ENCODE data around the gene GLIPR2.

The GLIPR2 gene

GRCh38 chr9:36191686-36192085 lies 55.2 kb downstream of the GLIPR2 start:
- DNase-seq (ENCODE audit: low read depth in 2 of 2), result no peak
- H3K4me3 ChIP-seq (replicated peaks in 1 of 2; ENCODE audit: low read depth in 2 of 2, low read length in 2 of 2), result peak overlapping the region; percentile 73 to 74
- TF ChIP-seq, protein P1, sequence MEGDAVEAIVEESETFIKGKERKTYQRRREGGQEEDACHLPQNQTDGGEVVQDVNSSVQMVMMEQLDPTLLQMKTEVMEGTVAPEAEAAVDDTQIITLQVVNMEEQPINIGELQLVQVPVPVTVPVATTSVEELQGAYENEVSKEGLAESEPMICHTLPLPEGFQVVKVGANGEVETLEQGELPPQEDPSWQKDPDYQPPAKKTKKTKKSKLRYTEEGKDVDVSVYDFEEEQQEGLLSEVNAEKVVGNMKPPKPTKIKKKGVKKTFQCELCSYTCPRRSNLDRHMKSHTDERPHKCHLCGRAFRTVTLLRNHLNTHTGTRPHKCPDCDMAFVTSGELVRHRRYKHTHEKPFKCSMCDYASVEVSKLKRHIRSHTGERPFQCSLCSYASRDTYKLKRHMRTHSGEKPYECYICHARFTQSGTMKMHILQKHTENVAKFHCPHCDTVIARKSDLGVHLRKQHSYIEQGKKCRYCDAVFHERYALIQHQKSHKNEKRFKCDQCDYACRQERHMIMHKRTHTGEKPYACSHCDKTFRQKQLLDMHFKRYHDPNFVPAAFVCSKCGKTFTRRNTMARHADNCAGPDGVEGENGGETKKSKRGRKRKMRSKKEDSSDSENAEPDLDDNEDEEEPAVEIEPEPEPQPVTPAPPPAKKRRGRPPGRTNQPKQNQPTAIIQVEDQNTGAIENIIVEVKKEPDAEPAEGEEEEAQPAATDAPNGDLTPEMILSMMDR (IDR thresholded peaks at IDR 0.05; ENCODE audit: low read depth, low read length), result no peak

DNA sequence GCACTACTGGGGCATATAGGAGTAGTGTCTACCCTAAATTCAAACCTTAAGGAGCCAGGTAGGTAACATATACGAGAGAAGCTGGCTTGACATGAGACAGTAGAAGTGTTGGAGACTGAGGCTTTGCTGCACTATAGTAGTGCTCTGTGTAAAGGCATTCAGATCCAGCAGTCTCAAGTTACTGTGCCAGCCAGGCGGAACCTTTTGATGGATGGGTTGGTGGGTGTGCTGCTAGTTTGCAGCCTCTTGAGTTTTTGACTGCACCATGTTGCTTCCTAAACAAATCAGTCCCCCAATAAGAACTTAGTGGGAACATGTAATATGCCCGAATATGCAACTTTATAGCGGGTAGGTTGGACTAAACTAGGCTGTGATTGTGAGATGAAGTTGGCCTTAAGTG lies 55.7 kb downstream of the GLIPR2 start:
- TF ChIP-seq, protein P1 (IDR thresholded peaks at IDR 0.05; ENCODE audit: low read depth, low read length), result no peak
- peak overlapping the region; percentile 73 to 74 for H3K4me3 ChIP-seq (replicated peaks in 1 of 2; ENCODE audit: low read depth in 2 of 2, low read length in 2 of 2)
- peak in 1 of 2 donors; percentile 22 for DNase-seq (ENCODE audit: low read depth in 2 of 2)

GRCh38 chr9:36193023-36193422 lies 56.5 kb downstream of the GLIPR2 start:
- H3K4me3 ChIP-seq (replicated peaks in 1 of 2; ENCODE audit: low read depth in 2 of 2, low read length in 2 of 2), result peak overlapping the region; percentile 73 to 74
- TF ChIP-seq, protein P1 (IDR thresholded peaks at IDR 0.05; ENCODE audit: low read depth, low read length), result no peak
- DNase-seq (ENCODE audit: low read depth in 2 of 2), result peak in 1 of 2 donors; percentile 16

- DNase-seq (ENCODE audit: low read depth in 2 of 2), result peak in 1 of 2 donors; percentile 38
- H3K4me3 ChIP-seq (replicated peaks in 1 of 2; ENCODE audit: low read depth in 2 of 2, low read length in 2 of 2), result no peak overlapping the region
- TF ChIP-seq, protein P1 (IDR thresholded peaks at IDR 0.05; ENCODE audit: low read depth, low read length), result no peak
Observed at GRCh38 chr9:36194326-36195000, 57.9 kb downstream of the GLIPR2 start.

GRCh38 chr9:36204906-36205547 lies 68.5 kb downstream of the GLIPR2 start:
- H3K4me3 ChIP-seq (replicated peaks in 1 of 2; ENCODE audit: low read depth in 2 of 2, low read length in 2 of 2), result no peak overlapping the region
- no peak for DNase-seq (ENCODE audit: low read depth in 2 of 2)
- TF ChIP-seq, protein P1 (IDR thresholded peaks at IDR 0.05; ENCODE audit: low read depth, low read length), result peak; percentile 21

DNA sequence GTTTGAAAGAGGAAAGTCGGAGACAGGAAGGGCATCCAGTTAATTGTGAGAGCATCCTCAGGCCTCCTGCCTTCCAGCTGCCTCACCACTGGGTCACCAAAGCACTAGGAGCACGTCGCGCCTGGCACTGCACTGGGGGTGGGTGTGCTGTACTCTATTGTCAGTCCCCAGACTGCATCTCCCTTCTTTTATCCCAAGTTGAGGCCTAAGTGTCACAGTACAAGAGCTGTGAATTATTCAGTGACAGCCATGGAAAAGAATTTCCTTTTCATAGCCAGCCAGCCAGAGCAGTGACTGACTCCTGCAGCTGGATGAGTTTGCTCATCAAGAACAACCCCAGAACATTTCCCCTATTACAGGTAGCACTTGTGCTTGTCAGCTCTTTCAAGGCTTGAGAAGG lies 70.5 kb downstream of the GLIPR2 start:
- peak in 1 of 2 donors; percentile 68 for DNase-seq (ENCODE audit: low read depth in 2 of 2)
- H3K4me3 ChIP-seq (replicated peaks in 1 of 2; ENCODE audit: low read depth in 2 of 2, low read length in 2 of 2), result no peak overlapping the region
- TF ChIP-seq, protein P1 (IDR thresholded peaks at IDR 0.05; ENCODE audit: low read depth, low read length), result no peak
